GM10248 (cell line): ENCODE data around the gene ALKBH7.
"Not testable (repeated sequence)": the region's sequence is repeated elsewhere in the genome, so short reads cannot be mapped to it uniquely, and the experiment has no call there.

Experiments
- CTCF ChIA-PET: fragments of 300-600 bp; sonication (Branson Sonifier 250); formaldehyde crosslinking; extraction: SDS; loops from one replicate; lab custom pipeline; 2021; ENCODE audit warnings: antibody characterized with exemption; lab: Yijun Ruan, JAX
- POLR2A ChIA-PET: fragments of 350-650 bp; sonication (Branson Sonifier 250); formaldehyde crosslinking; extraction: SDS; loops from one replicate; lab custom pipeline; 2020; ENCODE audit warnings: antibody characterized with exemption; lab: Yijun Ruan, JAX
- DNase-seq: peaks from one replicate; pipeline ENCODE4 v3.0.0; 2012; ENCODE audit errors: extremely low spot score
- TF ChIP-seq, protein P1 (sequence below): IDR thresholded peaks from 2 replicates; pipeline ENCODE4 v1.5.1; 2012; ENCODE audit warnings: mild to moderate bottlenecking, low read depth; ENCODE audit errors: extremely low read depth, missing control alignments, control extremely low read depth

Gene ALKBH7

DNA sequence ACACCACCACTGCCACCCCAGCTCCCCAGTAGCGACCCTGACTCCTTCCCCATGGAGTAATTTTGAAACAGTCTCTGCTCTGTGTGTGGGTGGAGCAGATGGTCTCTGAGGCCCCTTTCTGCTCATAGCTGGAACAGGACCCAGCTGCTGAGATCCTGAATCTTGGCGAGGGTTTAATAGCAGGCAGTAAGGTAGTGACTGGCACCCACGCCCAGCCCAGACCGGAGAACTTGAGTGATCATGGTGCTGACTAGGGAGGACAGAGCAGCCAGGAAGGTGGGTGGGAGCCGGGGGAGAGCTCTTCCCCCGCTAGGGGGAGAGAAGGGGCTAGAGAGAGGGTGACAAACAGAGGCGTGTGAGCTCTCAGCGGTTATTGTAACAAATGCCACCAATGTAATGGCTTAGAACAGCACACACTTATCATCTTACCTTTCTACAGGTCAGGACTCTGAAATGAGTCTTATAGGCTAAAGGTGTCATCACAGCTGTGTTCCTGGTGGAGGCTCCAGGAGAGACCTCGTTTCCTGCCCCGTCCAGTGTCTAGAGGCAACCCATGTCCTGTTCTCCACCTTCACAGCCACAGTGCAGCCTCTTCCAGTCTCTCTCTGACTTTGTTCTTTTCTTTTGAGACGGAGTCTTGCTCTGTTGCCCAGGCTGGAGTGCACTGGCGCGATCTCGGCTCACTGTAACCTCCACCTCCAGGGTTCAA lies 31.9 kb upstream of the ALKBH7 start:
- CTCF ChIA-PET, result interaction anchor here (0.6 to 2.1 kb wide), 6 partner anchors 11 to 122 kb away, joined by 3 to 10 read pairs (median 4); no protein-coding TSS in a partner anchor
- POLR2A ChIA-PET, result no interaction called here
- TF ChIP-seq, protein P1, sequence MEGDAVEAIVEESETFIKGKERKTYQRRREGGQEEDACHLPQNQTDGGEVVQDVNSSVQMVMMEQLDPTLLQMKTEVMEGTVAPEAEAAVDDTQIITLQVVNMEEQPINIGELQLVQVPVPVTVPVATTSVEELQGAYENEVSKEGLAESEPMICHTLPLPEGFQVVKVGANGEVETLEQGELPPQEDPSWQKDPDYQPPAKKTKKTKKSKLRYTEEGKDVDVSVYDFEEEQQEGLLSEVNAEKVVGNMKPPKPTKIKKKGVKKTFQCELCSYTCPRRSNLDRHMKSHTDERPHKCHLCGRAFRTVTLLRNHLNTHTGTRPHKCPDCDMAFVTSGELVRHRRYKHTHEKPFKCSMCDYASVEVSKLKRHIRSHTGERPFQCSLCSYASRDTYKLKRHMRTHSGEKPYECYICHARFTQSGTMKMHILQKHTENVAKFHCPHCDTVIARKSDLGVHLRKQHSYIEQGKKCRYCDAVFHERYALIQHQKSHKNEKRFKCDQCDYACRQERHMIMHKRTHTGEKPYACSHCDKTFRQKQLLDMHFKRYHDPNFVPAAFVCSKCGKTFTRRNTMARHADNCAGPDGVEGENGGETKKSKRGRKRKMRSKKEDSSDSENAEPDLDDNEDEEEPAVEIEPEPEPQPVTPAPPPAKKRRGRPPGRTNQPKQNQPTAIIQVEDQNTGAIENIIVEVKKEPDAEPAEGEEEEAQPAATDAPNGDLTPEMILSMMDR, result no peak
- DNase-seq, result no peak

DNA sequence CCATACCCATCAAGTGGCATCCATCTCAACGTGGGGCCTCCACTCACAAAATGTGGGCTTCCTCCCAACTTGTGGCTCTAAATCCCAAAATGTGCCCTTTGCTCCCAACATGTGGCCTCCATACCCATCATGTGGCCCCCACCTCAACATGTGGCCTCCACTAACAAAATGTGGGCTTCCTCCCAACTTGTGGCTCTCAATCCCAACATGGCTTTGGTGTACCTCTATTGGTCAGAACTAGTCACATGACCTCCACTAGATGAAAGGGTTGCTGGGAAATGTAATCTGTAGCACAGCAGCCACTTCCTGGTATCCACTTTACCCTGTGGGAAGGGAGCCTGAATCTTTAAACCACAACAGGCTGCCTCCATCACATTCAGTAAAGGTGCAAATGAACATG lies 29.1 kb upstream of the ALKBH7 start:
- TF ChIP-seq, protein P1, result no peak
- CTCF ChIA-PET, result no interaction called here
- POLR2A ChIA-PET, result no interaction called here
- DNase-seq, result no peak

DNA sequence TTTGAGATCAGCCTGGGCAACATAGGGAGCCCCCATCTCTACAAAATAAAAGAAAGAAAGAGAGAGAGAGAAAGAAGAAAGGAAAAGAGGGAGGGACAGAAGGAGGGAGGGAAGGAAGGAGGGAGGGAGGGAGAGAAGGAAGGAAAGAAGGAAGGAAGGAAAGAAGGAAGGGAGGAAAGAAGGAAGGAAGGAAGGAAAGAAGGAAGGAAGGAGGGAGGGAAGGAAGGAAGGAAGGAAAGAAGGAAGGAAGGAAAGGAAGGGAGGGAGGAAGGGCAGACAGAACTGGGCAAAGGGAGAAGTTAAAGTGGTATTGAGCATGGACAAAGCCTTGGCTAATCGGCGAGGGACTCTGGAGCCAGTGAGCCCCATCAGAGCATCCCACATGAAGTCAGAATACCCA lies 23.3 kb upstream of the ALKBH7 start:
- POLR2A ChIA-PET, CTCF ChIA-PET: not testable (repeated sequence)

DNA sequence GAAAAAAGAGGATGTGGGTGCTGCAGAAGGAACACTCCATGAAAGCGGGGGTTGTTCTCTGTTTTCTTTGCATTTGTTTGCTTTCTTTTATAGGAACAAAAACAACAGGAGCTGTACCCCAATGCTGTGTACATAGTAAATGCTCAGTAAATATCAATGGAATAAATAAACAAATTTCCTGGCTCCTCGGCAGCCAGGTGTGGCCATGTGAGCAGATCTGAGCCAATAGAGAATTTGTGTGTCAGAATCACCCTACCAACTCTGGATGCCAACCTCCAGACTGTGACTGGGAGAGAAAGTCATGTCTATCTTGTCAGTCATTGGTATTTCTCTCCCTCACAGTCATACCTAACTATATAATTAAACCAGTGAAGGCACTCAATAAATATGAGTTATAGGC lies 21.9 kb upstream of the ALKBH7 start:
- ChIA-PET CTCF (no interaction called here), POLR2A (no interaction called here)
- TF ChIP-seq, protein P1, result no peak
- DNase-seq, result no peak

More for the DNA sequence above, 23.3 kb upstream of the ALKBH7 start:
- not testable (repeated sequence) for DNase-seq

DNA sequence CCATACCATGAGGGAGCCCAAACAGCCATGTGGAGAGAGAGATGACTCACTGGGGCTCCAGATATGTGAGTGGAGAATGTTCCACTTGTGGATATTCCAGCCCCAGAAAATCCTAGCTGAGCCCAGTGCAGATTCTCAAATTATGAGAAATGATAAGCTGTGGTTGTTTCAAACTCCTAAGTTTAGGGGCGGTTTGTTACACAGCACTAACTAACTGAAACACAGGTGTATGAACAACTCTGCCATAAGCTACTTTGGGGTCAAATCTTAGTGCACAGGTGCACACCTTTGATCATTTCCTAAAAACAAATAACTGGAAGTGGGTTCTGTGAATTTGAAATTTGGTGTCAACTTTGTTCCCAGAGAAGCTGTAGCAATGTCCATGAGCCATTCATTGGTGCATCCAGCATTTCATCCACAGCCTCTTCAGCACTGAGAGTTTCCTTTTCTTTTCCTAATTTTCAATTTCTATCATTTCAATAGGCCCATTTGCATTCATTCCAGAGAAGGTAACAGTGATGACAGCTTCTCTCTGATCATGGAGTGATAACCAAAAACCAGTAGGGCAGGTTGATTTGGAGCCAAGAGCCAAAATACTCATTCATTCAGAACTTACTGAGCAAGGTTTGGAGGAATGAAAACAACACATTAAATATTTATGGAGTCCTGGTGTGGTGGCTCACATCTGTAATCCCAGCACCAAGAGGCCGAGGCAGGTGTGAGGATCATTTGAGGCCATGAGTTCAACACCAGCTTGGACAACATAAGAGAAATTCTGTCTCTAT lies 20.0 kb upstream of the ALKBH7 start:
- ChIA-PET POLR2A (no interaction called here), CTCF (interaction anchor here (0.9 to 1.9 kb wide), 5 partner anchors 9 to 134 kb away, joined by 3 to 11 read pairs (median 3); partner anchors contain the start of gene CLPP)
- DNase-seq, result no peak
- TF ChIP-seq, protein P1, result no peak

DNA sequence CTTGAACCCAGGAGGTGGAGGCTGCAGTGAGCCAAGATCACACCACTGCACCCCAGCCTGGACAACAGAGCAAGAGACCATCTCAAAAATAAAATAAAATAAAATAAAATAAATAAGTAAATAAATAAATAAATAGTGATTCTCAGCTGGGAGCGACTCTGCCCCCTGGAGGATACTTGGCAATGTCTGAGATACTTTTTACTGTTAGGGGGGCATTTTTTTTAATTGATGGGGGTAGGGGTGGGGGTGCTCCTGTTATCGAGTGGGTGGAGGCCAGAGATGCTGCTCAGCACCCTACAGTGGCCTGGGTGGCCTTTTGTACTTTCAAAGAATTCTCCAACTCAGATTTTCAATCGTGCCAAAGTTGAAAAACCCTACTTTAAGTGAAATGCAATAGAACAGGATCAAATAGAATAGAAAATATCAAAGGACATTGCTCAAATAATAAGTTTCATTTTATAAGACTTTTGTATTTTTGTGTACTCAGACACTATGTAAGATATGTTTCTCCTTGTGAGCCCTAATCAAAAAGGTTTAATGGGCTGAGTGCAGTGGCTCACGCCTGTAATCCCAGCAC lies 18.4 kb upstream of the ALKBH7 start:
- DNase-seq, result no peak
- CTCF ChIA-PET, result interaction anchor here (1.2 to 1.9 kb wide), 3 partner anchors 9 to 136 kb away, joined by 3 to 11 read pairs (median 4); no protein-coding TSS in a partner anchor
- POLR2A ChIA-PET, result no interaction called here
- TF ChIP-seq, protein P1, result no peak

DNA sequence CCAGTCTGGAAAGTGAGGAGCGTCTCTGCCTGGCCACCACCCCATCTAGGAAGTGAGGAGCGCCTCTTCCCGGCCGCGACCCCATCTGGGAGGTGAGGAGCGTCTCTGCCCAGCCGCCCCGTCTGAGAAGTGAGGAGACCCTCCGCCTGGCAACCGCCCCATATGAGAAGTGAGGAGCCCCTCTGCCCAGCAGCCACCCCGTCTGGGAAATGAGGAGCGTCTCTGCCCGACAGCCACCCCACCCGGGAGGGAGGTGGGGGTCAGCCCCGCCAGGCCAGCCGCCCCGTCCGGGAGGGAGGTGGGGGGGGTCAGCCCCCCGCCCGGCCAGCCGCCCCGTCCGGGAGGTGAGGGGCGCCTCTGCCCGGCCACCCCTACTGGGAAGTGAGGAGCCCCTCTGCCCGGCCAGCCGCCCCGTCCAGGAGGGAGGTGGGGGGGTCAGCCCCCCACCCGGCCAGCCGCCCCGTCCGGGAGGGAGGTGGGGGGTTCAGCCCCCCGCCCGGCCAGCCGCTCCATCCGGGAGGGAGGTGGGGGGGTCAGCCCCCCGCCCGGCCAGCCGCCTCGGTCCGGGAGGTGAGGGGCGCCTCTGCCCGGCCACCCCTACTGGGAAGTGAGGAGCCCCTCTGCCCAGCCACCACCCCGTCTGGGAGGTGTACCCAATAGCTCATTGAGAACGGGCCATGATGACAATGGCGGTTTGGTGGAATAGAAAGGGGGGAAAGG lies 17.1 kb upstream of the ALKBH7 start:
- CTCF ChIA-PET, POLR2A ChIA-PET, DNase-seq: not testable (repeated sequence)
